Measurements from ENCODE around the gene ABHD10.

Gene ABHD10

GRCh38 chr3:111967068-111967467 is 11.8 kb upstream of the ABHD10 start:
- no peak for FAIRE-seq

- FAIRE-seq, result no peak
Observed at GRCh38 chr3:111967651-111968274, 11.1 kb upstream of the ABHD10 start.

- no peak for FAIRE-seq
Observed at GRCh38 chr3:111968319-111969054, 10.3 kb upstream of the ABHD10 start.

DNA sequence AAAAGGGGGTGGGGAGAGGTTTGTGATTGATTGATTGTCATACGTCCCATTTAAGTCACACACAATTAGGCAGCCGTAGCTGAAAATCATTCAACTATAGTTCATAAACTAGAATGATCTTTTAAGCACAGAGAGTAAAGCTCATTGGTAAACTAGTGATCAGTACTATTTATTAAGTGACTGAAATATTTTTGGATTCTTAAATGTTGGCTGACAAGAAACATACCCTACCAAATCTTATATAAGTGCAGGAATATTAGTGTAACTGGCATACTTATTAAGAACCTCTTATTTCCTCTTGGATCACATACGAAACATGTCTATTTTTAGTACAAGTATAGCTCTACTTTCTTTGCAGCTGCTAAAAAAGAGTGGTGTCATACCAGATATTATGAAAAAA is 8.4 kb upstream of the ABHD10 start:
- no peak for FAIRE-seq

GRCh38 chr3:111971533-111972130 is 7.2 kb upstream of the ABHD10 start:
- FAIRE-seq, result no peak

DNA sequence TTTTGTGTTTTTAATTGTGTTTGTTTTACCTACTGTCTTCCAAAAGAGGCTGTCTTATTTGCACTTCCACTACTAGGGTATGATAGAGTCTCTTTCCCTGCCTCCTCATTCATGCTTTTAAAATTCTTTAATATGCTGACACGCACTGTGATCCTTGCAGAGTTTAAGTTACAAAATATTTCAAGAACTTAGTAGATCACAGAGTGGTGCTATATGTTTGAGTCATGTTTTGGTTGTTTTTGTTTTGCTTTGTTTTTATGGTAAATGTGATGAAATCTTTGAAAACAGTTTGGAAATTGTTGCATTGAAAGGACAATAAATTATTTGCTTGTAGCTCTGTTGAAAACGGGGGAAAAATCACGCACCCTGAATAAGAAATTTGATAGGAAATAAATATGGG is 5.9 kb upstream of the ABHD10 start:
- FAIRE-seq, result no peak

DNA sequence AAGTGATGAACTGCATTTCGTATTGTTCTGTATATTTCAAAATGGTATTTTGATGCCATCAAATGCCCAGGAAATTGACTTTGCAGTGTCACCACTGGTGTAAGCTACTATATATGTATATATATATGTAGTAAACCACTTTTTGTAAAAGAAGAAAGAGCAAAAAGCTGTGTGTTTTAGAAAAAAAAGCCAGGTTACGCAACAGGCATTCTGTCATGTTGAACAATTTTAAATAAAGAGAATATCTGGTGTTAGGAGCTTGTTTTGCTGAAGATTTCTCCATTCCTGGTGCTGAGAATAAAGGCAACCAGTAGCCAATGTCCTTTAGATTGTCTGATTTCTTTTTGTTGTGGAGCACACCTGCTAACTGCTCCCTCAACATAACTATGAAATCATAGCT is 3.7 kb upstream of the ABHD10 start:
- no peak for FAIRE-seq

- FAIRE-seq, result no peak
Observed at GRCh38 chr3:111976254-111976653, 2.6 kb upstream of the ABHD10 start.

DNA sequence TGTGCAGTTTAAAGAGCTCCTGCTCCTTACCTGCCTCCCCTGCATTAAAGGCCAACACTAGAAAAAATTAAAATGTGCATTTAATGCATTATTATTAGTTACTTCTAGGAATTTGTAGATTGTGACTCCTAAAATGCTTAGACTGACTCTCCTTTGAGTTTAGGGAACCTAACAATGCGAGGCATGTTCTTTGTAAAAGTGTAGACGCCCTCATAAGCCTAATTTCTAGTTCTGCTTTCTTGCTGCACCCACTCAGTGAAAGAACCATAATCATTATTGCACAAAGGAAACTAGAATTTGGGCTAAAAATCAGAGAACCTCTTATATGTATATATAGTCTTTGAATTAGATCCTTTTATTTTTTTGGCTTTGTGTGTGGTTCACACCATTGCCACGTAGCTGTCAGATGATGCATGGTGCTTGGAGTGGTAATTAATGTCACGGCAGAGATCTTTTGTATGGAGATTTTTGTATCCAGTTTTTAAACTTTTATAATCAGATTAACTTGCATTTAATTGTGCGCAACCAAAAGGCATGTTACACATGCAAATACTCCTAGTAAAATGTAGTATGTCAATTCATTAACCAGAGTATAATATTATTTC is 710 bp downstream of the ABHD10 start:
- FAIRE-seq, result no peak

GRCh38 chr3:111980716-111981456 is 2.1 kb downstream of the ABHD10 start:
- no peak for FAIRE-seq

DNA sequence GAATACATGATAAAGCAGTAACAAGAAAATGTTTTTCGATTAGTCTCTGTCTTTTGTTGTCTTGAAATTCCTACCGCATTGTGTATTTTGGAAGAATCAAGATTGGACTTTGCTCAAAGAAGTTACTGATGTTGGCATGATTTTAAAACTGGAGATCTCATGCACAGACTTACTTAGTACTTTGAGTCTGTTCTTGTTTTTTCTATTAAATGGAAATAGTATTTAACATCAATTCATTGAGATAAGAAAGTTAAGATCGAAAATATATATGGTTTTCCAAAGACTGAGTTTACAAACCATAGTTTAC is 2.6 kb downstream of the ABHD10 start:
- FAIRE-seq, result no peak

GRCh38 chr3:111984636-111985298 is 5.9 kb downstream of the ABHD10 start:
- no peak for FAIRE-seq

DNA sequence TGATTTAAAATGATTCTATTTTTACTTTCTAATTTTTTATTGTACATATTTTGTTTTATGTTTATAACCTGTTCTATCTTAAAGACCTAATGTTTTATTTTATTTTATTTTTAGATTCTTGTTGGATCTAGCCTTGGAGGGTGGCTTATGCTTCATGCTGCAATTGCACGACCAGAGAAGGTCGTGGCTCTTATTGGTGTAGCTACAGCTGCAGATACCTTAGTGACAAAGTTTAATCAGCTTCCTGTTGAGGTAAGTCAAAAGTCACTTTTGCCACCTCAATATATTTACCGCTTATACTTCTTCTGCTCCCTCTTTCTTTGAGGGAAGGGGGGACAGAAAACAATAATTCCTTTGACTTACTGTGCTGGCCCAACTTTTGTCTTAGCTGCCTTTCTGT is 8.0 kb downstream of the ABHD10 start:
- FAIRE-seq, result no peak

DNA sequence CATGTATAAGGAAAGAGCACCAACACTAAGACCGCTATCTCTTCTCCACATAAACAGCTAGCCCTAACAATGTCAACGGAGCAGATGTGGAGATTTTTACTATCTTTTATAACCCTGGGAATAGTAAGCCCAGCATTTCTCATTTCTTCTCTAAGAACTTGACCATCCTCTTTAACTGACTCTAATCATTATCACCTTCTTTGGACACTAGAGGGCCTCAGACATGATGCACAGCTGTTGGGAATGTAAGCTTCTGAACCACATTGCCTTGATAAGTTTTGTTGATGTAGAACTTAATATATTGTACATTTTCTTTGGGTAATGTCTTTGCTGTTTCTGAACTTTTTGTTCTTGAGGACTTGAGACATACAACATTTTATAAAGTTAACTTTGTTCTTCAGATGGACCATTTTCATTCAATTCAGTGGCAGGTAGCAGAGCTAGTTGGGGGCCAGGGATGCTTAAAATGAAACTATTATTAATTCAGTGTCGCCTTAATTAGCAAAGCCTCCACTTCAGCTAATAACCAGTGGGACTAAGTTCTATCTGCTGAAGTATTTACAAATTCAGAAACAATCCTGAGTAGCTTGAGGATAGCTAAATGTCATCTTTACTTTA is 10.3 kb downstream of the ABHD10 start:
- FAIRE-seq, result peak; percentile 77

GRCh38 chr3:111993038-111993437 is 14.2 kb downstream of the ABHD10 start:
- no peak for FAIRE-seq

DNA sequence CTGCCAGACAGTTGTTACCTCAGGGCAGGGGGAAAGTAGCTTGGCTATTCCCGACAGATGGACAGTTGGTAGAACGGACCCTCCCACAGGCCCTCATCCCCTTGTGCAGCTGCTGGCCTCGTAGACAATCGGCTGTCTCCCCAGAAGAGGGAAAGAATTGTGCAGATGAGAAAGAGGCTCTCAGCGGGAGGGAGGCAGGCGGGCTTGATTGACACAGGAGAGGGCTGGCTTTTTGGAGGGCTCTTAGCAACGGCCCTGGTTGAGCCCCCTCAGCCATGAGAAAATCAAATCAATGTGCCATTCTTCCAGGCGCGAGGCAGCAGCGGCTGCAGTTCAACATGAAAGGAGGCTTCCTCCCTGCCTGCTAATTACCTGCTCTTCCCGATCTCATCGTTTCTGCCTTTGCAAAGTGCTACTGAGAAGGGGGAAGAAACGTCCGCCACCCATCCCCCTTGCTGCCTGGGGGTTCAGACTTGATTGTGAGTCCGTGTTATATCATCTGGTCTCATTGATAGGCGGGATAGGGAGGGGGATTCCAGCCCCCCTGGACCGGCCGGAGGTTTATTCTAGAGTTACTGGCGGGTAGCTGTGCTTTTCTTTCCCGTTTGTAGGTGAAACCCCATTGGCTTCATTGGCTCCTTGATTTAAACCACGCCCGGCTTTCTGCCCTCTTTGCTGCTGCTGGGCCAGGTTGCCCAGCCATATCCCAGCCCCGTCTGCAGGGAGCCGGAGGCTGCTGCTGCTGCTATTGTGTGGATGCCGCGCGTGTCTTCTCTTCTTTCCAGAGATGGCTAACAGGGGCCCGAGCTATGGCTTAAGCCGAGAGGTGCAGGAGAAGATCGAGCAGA is 20.0 kb downstream of the ABHD10 start, which contains the start of gene TAGLN3:
TAGLN3 (plus strand) TSS at position 287 of the 848 bp plus-strand sequence; CDS start at position 788, 501 bp downstream.
- no peak for FAIRE-seq

- FAIRE-seq, result no peak
Observed at GRCh38 chr3:111999484-112000324, 20.9 kb downstream of the ABHD10 start.

DNA sequence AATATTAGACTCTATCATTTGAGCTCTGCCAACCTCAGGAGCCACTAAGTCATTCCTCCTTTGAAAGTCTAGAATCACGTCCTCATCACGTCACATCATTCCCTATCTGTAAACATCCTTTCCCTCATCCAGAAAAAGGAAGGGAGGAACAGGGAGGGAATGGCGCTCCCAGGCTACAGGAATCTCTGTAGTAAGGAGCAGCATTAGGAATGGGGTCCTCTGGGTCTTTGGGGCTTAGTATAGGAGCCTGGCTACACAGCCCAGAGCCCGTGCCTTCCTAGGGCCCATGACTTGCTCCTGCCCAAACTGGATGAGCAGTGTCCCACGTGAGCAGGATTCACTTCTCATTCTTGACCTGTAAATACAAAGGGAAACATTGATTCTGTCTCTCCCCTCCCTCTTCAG is 21.5 kb downstream of the ABHD10 start:
- FAIRE-seq, result no peak

DNA sequence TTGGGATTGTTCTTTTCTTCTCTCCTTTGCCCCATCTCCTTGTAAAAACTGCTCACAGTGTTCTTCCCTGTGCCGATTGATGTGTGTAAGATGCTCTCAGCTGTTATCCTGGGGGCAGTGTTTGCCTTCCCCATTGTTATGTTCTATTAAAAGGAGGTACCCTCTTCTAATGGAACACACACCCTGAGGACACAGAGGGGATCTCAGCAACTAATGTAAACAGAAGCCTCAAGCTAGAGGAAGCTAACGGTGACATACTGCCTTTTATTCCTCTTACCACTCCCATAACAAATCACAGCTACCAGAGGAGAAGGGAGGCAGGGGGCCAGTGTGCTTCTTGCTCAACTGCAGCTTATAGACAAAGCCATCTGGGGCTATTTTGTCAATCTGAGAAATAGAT is 22.1 kb downstream of the ABHD10 start:
- no peak for FAIRE-seq

- no peak for FAIRE-seq
Observed at GRCh38 chr3:112001526-112001925, 22.7 kb downstream of the ABHD10 start.

Data from TTC549 (cell line).